ENCODE results near the gene NEK1. TPM values are rescaled to one million over a fixed set of nuclear protein-coding genes. Genes with fewer than 3 reads are reported as not detected.

Gene NEK1
- total and polyA plus RNA-seq, 2 of the 13 experiments (the other 11 are each of a cell fraction or from before 2014, with no cell fraction given) = 2.9 to 5.4 TPM

DNA sequence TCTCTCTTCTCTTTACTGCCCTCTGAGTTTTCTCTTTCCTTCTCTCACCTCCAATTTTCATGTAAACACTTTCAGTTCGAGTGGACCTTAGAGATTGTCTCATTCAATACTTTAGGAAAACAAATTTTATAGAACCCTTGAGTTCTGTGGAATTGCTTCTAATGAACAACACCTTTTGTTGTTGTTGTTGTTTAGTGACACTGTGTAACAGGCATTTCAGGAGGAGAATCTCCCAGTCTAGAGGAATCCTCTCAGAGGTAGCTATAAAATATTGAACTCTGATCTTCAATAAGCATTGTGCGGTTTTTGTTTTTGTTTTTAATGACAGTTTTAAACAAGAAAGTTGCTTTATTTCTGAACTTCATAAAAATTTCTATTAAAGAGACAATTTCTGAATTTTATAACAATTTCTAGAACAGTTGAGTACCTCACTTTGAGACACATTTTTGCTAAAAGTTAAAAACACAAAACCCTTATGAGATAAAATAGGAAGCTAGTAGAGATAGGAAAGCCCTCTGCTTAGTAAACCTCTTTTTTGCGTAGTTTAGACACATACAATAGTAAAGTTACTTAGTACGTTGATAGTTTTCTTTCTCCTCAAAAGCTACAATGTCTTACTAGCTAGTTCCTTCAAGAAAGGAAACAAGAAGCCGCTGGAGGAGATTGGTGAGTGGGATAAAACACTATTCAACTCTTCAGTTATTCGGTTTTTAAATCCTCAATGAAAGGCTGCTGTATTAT, 46.8 kb upstream of the NEK1 start (continued):
- TF ChIP-seq, protein P1, sequence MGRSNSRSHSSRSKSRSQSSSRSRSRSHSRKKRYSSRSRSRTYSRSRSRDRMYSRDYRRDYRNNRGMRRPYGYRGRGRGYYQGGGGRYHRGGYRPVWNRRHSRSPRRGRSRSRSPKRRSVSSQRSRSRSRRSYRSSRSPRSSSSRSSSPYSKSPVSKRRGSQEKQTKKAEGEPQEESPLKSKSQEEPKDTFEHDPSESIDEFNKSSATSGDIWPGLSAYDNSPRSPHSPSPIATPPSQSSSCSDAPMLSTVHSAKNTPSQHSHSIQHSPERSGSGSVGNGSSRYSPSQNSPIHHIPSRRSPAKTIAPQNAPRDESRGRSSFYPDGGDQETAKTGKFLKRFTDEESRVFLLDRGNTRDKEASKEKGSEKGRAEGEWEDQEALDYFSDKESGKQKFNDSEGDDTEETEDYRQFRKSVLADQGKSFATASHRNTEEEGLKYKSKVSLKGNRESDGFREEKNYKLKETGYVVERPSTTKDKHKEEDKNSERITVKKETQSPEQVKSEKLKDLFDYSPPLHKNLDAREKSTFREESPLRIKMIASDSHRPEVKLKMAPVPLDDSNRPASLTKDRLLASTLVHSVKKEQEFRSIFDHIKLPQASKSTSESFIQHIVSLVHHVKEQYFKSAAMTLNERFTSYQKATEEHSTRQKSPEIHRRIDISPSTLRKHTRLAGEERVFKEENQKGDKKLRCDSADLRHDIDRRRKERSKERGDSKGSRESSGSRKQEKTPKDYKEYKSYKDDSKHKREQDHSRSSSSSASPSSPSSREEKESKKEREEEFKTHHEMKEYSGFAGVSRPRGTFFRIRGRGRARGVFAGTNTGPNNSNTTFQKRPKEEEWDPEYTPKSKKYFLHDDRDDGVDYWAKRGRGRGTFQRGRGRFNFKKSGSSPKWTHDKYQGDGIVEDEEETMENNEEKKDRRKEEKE (IDR thresholded peaks at IDR 0.05) = no peak
- TF ChIP-seq, protein P2, sequence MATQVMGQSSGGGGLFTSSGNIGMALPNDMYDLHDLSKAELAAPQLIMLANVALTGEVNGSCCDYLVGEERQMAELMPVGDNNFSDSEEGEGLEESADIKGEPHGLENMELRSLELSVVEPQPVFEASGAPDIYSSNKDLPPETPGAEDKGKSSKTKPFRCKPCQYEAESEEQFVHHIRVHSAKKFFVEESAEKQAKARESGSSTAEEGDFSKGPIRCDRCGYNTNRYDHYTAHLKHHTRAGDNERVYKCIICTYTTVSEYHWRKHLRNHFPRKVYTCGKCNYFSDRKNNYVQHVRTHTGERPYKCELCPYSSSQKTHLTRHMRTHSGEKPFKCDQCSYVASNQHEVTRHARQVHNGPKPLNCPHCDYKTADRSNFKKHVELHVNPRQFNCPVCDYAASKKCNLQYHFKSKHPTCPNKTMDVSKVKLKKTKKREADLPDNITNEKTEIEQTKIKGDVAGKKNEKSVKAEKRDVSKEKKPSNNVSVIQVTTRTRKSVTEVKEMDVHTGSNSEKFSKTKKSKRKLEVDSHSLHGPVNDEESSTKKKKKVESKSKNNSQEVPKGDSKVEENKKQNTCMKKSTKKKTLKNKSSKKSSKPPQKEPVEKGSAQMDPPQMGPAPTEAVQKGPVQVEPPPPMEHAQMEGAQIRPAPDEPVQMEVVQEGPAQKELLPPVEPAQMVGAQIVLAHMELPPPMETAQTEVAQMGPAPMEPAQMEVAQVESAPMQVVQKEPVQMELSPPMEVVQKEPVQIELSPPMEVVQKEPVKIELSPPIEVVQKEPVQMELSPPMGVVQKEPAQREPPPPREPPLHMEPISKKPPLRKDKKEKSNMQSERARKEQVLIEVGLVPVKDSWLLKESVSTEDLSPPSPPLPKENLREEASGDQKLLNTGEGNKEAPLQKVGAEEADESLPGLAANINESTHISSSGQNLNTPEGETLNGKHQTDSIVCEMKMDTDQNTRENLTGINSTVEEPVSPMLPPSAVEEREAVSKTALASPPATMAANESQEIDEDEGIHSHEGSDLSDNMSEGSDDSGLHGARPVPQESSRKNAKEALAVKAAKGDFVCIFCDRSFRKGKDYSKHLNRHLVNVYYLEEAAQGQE (IDR thresholded peaks at IDR 0.05; ENCODE audit: borderline replicate concordance in 1 of 2, low read depth in 1 of 2, low read length in 2 of 2) = no peak
- TF ChIP-seq HNRNPUL1 (IDR thresholded peaks at IDR 0.05; ENCODE audit: low read depth, low read length) = no peak

DNA sequence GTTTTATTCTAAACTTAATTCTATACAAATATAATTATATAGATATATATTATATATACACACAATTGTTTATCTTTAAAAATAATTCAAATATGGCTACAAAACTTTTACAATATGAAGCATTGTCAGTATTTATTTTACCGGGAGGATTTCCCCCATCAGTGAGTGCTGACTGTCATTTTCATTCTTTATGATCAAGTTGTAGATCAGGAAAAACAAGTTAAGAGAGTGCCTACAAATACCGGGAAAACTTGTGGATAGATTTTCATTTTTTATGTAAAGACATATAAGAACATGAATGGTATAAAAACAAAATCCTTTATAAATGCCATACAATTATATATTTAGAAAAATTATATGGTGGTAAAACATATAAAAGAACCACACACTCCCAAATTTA, 45.8 kb upstream of the NEK1 start:
- H3K79me2 ChIP-seq (ENCODE audit: insufficient read depth, low read length) = peaks cover 36% of the 10 kb centered on the region
- intact Hi-C loops (cut with micrococcal nuclease; ENCODE audit: unreplicated experiment) = no loop called here
- peaks cover 23% of the 10 kb centered on the region for H3K4me1 ChIP-seq (ENCODE audit: insufficient read depth, low read length)
- no peak overlapping the region for H3K4me3 ChIP-seq (replicated peaks in 1 of 3; ENCODE audit: insufficient read depth in 1 of 3, low read depth in 2 of 3, low read length in 3 of 3)
- POLR2A ChIA-PET = no interaction called here
- H3K9ac ChIP-seq (ENCODE audit: insufficient read depth, low read depth, low read length) = no peak overlapping the region
- ATAC-seq (no peak), DNase-seq (ENCODE audit: low spot score) (no peak), FAIRE-seq (no peak)
- no TSS peak for BruUV-seq (replicated peaks)
- H4K20me1 ChIP-seq (ENCODE audit: insufficient read depth, low read length) = no peaks in the 10 kb centered on the region
- TF ChIP-seq NFIB (CRISPR knock-in tag; IDR thresholded peaks at IDR 0.05; ENCODE audit: borderline replicate concordance) (no peak), ZNF530 (CRISPR knock-in tag; IDR thresholded peaks at IDR 0.05; ENCODE audit: low read depth) (no peak), THAP11 (CRISPR knock-in tag; IDR thresholded peaks at IDR 0.05) (no peak), RBM22 (optimal IDR thresholded peaks at IDR 0.05; ENCODE audit: low read length) (no peak), NR2C2 (CRISPR knock-in tag; IDR thresholded peaks at IDR 0.05; ENCODE audit: borderline replicate concordance) (no peak), BHLHE40 (IDR thresholded peaks at IDR 0.05; ENCODE audit: low read length) (no peak), CHD2 (IDR thresholded peaks at IDR 0.05; ENCODE audit: low read depth, low read length) (no peak), ZNF33A (CRISPR knock-in tag; IDR thresholded peaks at IDR 0.05; ENCODE audit: borderline replicate concordance) (no peak)
- TF ChIP-seq, protein P3, sequence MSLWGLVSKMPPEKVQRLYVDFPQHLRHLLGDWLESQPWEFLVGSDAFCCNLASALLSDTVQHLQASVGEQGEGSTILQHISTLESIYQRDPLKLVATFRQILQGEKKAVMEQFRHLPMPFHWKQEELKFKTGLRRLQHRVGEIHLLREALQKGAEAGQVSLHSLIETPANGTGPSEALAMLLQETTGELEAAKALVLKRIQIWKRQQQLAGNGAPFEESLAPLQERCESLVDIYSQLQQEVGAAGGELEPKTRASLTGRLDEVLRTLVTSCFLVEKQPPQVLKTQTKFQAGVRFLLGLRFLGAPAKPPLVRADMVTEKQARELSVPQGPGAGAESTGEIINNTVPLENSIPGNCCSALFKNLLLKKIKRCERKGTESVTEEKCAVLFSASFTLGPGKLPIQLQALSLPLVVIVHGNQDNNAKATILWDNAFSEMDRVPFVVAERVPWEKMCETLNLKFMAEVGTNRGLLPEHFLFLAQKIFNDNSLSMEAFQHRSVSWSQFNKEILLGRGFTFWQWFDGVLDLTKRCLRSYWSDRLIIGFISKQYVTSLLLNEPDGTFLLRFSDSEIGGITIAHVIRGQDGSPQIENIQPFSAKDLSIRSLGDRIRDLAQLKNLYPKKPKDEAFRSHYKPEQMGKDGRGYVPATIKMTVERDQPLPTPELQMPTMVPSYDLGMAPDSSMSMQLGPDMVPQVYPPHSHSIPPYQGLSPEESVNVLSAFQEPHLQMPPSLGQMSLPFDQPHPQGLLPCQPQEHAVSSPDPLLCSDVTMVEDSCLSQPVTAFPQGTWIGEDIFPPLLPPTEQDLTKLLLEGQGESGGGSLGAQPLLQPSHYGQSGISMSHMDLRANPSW (CRISPR knock-in tag; IDR thresholded peaks at IDR 0.05; ENCODE audit: borderline replicate concordance) = no peak
- no peaks in the 10 kb centered on the region for H3K36me3 ChIP-seq (replicated peaks in 1 of 2; ENCODE audit: control insufficient read depth in 1 of 2, insufficient read depth in 2 of 2, low read length in 2 of 2)
- H3K9me3 ChIP-seq (ENCODE audit: low read length) = no peaks in the 10 kb centered on the region
- H3K4me2 ChIP-seq (ENCODE audit: low read depth, low read length) = no peak overlapping the region
- no peaks in the 10 kb centered on the region for H3K27me3 ChIP-seq (ENCODE audit: control insufficient read depth in 1 of 2, insufficient read depth in 2 of 2, low read length in 2 of 2)
- CTCF ChIA-PET (ENCODE audit: low intra/inter-chr PET ratio, low total read pairs) = no interaction called here
- H2AFZ ChIP-seq (ENCODE audit: low read length) = no peak overlapping the region
- H3K27ac ChIP-seq (ENCODE audit: extremely low read length, insufficient read depth, low read length) = no peak overlapping the region
- in situ Hi-C loops (cut with HindIII; ENCODE audit: extremely low pct_ligation_motif_present, low pct_unique_long_range_greater_than_20kb) = no loop called here
- 94% methylated on average over 2 of the region's 2 CpGs for WGBS (ENCODE audit: low lambda C conversion rate)

All from HepG2 (cell line).